ENCODE results near the gene FILIP1L.

Gene FILIP1L

GRCh38 chr3:100048248-100048647, 66.1 kb downstream of the FILIP1L start:
- TF ChIP-seq SIN3A (IDR thresholded peaks at IDR 0.05; ENCODE audit: borderline replicate concordance, insufficient read depth, low read length) (no peak), POLR2AphosphoS5 (IDR thresholded peaks at IDR 0.05; ENCODE audit: low read depth, low read length) (no peak), REST (IDR thresholded peaks at IDR 0.05; ENCODE audit: insufficient read depth in 1 of 2, low read depth in 2 of 2, low read length in 2 of 2) (no peak), TAF1 (IDR thresholded peaks at IDR 0.05; ENCODE audit: borderline replicate concordance, insufficient read depth, low read length) (no peak), FOXP2 (optimal IDR thresholded peaks at IDR 0.05; ENCODE audit: borderline replicate concordance, extremely low read depth, extremely low read length, insufficient read depth) (no peak)

DNA sequence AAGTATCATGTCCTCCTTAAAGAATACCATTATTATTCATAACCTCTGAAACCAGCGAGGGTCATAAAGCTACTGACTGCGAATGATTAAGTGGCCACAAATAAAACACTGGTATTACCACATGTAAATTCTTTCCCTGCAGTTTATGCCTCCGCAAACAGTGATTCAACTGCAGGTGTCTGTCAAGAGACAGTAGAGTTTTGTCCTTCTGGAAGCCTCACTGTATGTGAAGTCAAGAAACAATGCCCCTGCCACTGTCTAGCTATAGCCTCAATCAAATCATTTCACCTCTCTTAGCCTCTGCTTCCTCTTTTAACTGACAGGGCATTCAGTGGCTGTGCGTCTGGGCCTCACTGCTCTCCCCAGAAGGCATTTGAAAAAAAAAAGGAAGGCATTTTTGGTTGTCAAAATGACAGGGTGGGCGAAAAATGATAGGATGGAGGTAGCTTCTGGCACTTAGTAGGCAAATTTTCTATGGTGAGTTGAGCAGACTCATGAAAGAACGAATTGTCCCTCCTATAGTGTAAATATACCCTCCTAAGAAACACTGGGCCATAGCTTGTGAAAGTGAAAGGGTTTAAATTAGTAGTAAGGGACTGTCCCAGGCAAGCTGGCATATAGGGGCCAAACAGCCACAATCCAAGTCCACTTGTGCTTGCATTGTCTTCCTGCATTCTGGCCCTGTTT, 66.7 kb downstream of the FILIP1L start:
- TF ChIP-seq FOXP2 (optimal IDR thresholded peaks at IDR 0.05; ENCODE audit: borderline replicate concordance, extremely low read depth, extremely low read length, insufficient read depth) (no peak), POLR2AphosphoS5 (IDR thresholded peaks at IDR 0.05; ENCODE audit: low read depth, low read length) (no peak), TAF1 (IDR thresholded peaks at IDR 0.05; ENCODE audit: borderline replicate concordance, insufficient read depth, low read length) (no peak), SIN3A (IDR thresholded peaks at IDR 0.05; ENCODE audit: borderline replicate concordance, insufficient read depth, low read length) (no peak)

- TF ChIP-seq POLR2AphosphoS5 (IDR thresholded peaks at IDR 0.05; ENCODE audit: low read depth, low read length) (no peak), TAF1 (IDR thresholded peaks at IDR 0.05; ENCODE audit: borderline replicate concordance, insufficient read depth, low read length) (no peak), REST (IDR thresholded peaks at IDR 0.05; ENCODE audit: insufficient read depth in 1 of 2, low read depth in 2 of 2, low read length in 2 of 2) (no peak), FOXP2 (optimal IDR thresholded peaks at IDR 0.05; ENCODE audit: borderline replicate concordance, extremely low read depth, extremely low read length, insufficient read depth) (no peak), SIN3A (IDR thresholded peaks at IDR 0.05; ENCODE audit: borderline replicate concordance, insufficient read depth, low read length) (no peak)
These were observed 67.3 kb downstream of the FILIP1L start for GRCh38 chr3:100046986-100047385.

DNA sequence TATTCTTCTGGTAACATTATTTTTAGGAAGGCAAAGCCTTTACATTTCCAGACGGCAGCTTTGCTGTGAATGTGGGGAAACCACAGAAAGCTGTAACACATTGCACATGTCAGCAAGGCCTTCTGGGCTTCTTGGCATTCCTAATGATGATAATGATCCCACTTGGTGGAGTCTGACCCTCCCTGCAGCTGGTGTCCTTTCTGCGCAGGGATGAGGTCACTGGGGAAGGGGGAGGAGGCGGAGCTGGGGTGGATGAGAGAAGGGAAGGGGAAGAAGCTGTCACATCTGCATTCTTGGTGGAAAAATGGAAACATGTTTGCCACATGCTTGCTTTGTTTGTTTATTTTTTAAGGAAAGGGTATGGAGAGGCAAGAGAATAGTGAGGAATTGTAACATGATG, 68.6 kb downstream of the FILIP1L start:
- TF ChIP-seq TAF1 (IDR thresholded peaks at IDR 0.05; ENCODE audit: borderline replicate concordance, insufficient read depth, low read length) (no peak), POLR2AphosphoS5 (IDR thresholded peaks at IDR 0.05; ENCODE audit: low read depth, low read length) (no peak), FOXP2 (optimal IDR thresholded peaks at IDR 0.05; ENCODE audit: borderline replicate concordance, extremely low read depth, extremely low read length, insufficient read depth) (no peak)

DNA sequence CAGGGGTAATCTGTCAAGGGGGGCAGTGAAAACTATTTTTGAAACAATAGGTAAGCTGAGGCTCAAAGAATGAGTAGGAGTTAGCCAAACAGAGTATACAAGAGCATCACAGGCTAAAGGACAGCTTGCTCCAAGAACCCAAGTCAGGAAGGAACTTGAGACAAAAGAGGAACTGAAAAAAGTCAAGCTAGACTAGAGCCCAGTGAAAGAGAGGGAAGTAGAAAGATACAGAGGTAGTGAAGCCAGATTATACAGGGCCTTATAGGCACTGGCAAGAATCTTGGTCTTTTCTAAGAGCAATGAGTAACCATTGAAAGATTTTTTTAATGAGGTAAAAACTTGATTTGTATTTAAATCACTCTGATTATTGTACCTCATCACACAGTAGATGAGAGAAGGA, 69.9 kb downstream of the FILIP1L start:
- no peak for TF ChIP-seq TAF1 (IDR thresholded peaks at IDR 0.05; ENCODE audit: borderline replicate concordance, insufficient read depth, low read length)

- no peak for TF ChIP-seq FOXP2 (optimal IDR thresholded peaks at IDR 0.05; ENCODE audit: borderline replicate concordance, extremely low read depth, extremely low read length, insufficient read depth)
- TF ChIP-seq SIN3A (IDR thresholded peaks at IDR 0.05; ENCODE audit: borderline replicate concordance, insufficient read depth, low read length): no peak
- no peak for TF ChIP-seq POLR2AphosphoS5 (IDR thresholded peaks at IDR 0.05; ENCODE audit: low read depth, low read length)
- TF ChIP-seq REST (IDR thresholded peaks at IDR 0.05; ENCODE audit: insufficient read depth in 1 of 2, low read depth in 2 of 2, low read length in 2 of 2): no peak
- TF ChIP-seq TAF1 (IDR thresholded peaks at IDR 0.05; ENCODE audit: borderline replicate concordance, insufficient read depth, low read length): no peak
These were observed 71.0 kb downstream of the FILIP1L start for GRCh38 chr3:100043271-100043670.
